ENCODE measurements around the gene HOXD9. TPM values are rescaled to one million over a fixed set of nuclear protein-coding genes. Genes with fewer than 3 reads are reported as not detected.

HOXD9 gene
- total RNA-seq = under 1 TPM in 1 of 5 donors, not detected in 4; 0.18 TPM
- under 1 TPM; 0.31 to 0.76 (median 0.68) TPM for polyA plus RNA-seq
- long read RNA-seq, donor 1 = 0 reads
- long read RNA-seq, donor 2 = 0 reads
- long read RNA-seq, donor 3 = 0 reads
- long read RNA-seq, donor 4 = 0 reads
- long read RNA-seq, donor 5, partial matches to known transcripts = 0 of 1 reads
- long read RNA-seq, donor 5, other reads (novel, unspliced or antisense) = 0 of 1 reads
- long read RNA-seq, donor 6 = 0 reads
- long read RNA-seq, donor 7, partial matches to known transcripts = 0 of 1 reads
- long read RNA-seq, donor 7, other reads (novel, unspliced or antisense) = 0 of 1 reads
- long read RNA-seq, donor 8, partial matches to known transcripts = 0 of 1 reads
- long read RNA-seq, donor 8, other reads (novel, unspliced or antisense) = 0 of 1 reads
- long read RNA-seq, donor 9 = 0 reads
- long read RNA-seq, donor 10 = 0 reads

- Histone ChIP-seq H3K9me3 (peaks cover 0 to 23% (median 0%) of the 10 kb centered on the region in 4 donors), H3K27me3 (peaks cover 50 to 100% (median 90%) of the 10 kb centered on the region in 3 donors), H3K27ac (peak within 1 kb of the TSS in 2 of 5 donors; percentile 57 to 66), H3K4me1 (peaks cover 11 to 32% (median 21%) of the 10 kb centered on the region in 4 donors), H3K4me3 (peak within 1 kb of the TSS; percentile 38 to 47 (median 40)), H3K36me3 (no peaks in the 10 kb centered on the region)
- intact Hi-C loops (cut with DNase I; ENCODE audit: low total_unique reads) = loop anchor here (10.0 kb wide), 1 partner anchor 532 kb away; no protein-coding TSS in a partner anchor
- WGBS, 5 donors = 1 to 11% (median 4%) methylated on average over 42 to 84 of the region's 84 CpGs
- no peak for TF ChIP-seq CTCF (IDR thresholded peaks at IDR 0.05)
- TF ChIP-seq POLR2AphosphoS5 (IDR thresholded peaks at IDR 0.05) = no peak
- TF ChIP-seq POLR2A (IDR thresholded peaks at IDR 0.05) = no peak
- no peak for TF ChIP-seq EP300 (IDR thresholded peaks at IDR 0.05)
- peak in 1 of 2 donors; percentile 72 for DNase-seq
Observed at GRCh38 chr2:176122683-176123410, at the start of gene HOXD9. Gene HOXD9 (plus strand): TSS chr2:176122719. CDS start chr2:176122769, 50 bp downstream.

- intact Hi-C loops (cut with DNase I; ENCODE audit: low total_unique reads) = no loop called here
- no peak overlapping the region for H3K27ac ChIP-seq
- H3K27me3 ChIP-seq = peaks cover 32 to 100% (median 100%) of the 10 kb centered on the region in 3 donors
- no peaks in the 10 kb centered on the region for H3K36me3 ChIP-seq
- H3K4me1 ChIP-seq = peaks cover 5 to 23% (median 10%) of the 10 kb centered on the region in 4 donors
- 3 to 8% (median 5%) methylated on average over 20 to 29 of the region's 29 CpGs for WGBS, 5 donors
- DNase-seq = no peak
- no peak overlapping the region for H3K4me3 ChIP-seq
- H3K9me3 ChIP-seq = peaks cover 0 to 12% (median 2%) of the 10 kb centered on the region in 4 donors
- no peak for TF ChIP-seq CTCF (IDR thresholded peaks at IDR 0.05)
- no peak for TF ChIP-seq EP300 (IDR thresholded peaks at IDR 0.05)
- no peak for TF ChIP-seq POLR2AphosphoS5 (IDR thresholded peaks at IDR 0.05)
- TF ChIP-seq POLR2A (IDR thresholded peaks at IDR 0.05) = no peak
Observed at GRCh38 chr2:176072951-176073904, 49.3 kb upstream of the HOXD9 start.

GRCh38 chr2:176074919-176075425 lies 47.5 kb upstream of the HOXD9 start:
- no peak overlapping the region for H3K27ac ChIP-seq
- DNase-seq = no peak
- intact Hi-C loops (cut with DNase I; ENCODE audit: low total_unique reads) = no loop called here
- TF ChIP-seq EP300 (IDR thresholded peaks at IDR 0.05) (no peak), POLR2AphosphoS5 (IDR thresholded peaks at IDR 0.05) (no peak), POLR2A (IDR thresholded peaks at IDR 0.05) (no peak), CTCF (IDR thresholded peaks at IDR 0.05) (no peak)
- peaks cover 0 to 12% (median 6%) of the 10 kb centered on the region in 4 donors for H3K9me3 ChIP-seq
- H3K4me3 ChIP-seq = no peak overlapping the region
- H3K4me1 ChIP-seq = peaks cover 4 to 27% (median 14%) of the 10 kb centered on the region in 4 donors
- H3K36me3 ChIP-seq = no peaks in the 10 kb centered on the region
- H3K27me3 ChIP-seq = peaks cover 42 to 100% (median 100%) of the 10 kb centered on the region in 3 donors
- WGBS, 5 donors = 16 to 22% (median 18%) methylated on average over 7 of the region's 7 CpGs

Data from stomach (tissue), 19 donors.